Gastrocnemius medialis (tissue), 4 donors: ENCODE results near the gene NELL2. TPM values are rescaled to one million over a fixed set of nuclear protein-coding genes. Genes with fewer than 3 reads are reported as not detected.

Experiments used
- ATAC-seq, 2 donors: fragments of 150-250 bp; one replicate each; pipeline ENCODE4 v1.9.1; 2016
- DNase-seq, 2 donors: peaks; one replicate each; pipeline ENCODE4 v3.0.0-alpha.2; 2019
- H3K27ac ChIP-seq, 4 donors: fragments of 200-600 bp; sonication (generic); 1 replicate in 1 of 4; 2 replicates in 3 of 4; pipeline ENCODE4 v1.5.1; 2016 to 2018; ENCODE audit warnings: mild to moderate bottlenecking in 2 of 4, moderate library complexity in 1 of 4
- H3K27me3 ChIP-seq, 3 donors: fragments of 200-600 bp; sonication (generic) in 2 of 3; 1 replicate in 1 of 3; 2 replicates in 2 of 3; pipeline versions ENCODE4 v1.5.1 to v1.6.0; 2016 to 2019; ENCODE audit warnings: mild to moderate bottlenecking in 1 of 3, moderate library complexity in 1 of 3
- H3K36me3 ChIP-seq, 2 donors: fragments of 200-600 bp; sonication (generic) in 1 of 2; one replicate each; pipeline ENCODE4 v1.5.1; 2017 to 2018
- H3K4me1 ChIP-seq, 2 donors: fragments of 200-600 bp; sonication (generic) in 1 of 2; one replicate each; pipeline ENCODE4 v1.5.1; 2016 to 2017; ENCODE audit warnings: mild to moderate bottlenecking in 2 of 2
- H3K4me3 ChIP-seq, 4 donors: fragments of 200-600 bp; sonication (generic) in 3 of 4; 1 replicate in 1 of 4; 2 replicates in 3 of 4; pipeline ENCODE4 v1.5.1; 2016 to 2019; ENCODE audit warnings: mild to moderate bottlenecking in 2 of 4
- H3K9me3 ChIP-seq, 3 donors: fragments of 200-600 bp; sonication (generic) in 2 of 3; 1 replicate in 1 of 3; 2 replicates in 2 of 3; pipeline ENCODE4 v1.5.1; 2016 to 2019
- POLR2A ChIP-seq, 2 donors: fragments of 450-650 bp; IDR thresholded peaks; one replicate each; pipeline ENCODE4 v1.6.1; 2017; ENCODE audit warnings: antibody characterized with exemption in 2 of 2, mild to moderate bottlenecking in 2 of 2, moderate library complexity in 2 of 2
- in situ Hi-C, 4 donors: fragments of 200-750 bp; cut with MboI; loops; one replicate each; pipeline versions ENCODE4 v1.15.0 to v1.8.0; 2017; ENCODE audit warnings: low sequenced_read_pairs in 4 of 4
- intact Hi-C: fragments of 100-400 bp; cut with DNase I; formaldehyde crosslinking; loops from one replicate; pipeline ENCODE4 v1.15.1; 2023; ENCODE audit warnings: low total_unique reads
- total RNA-seq, 4 donors: library from RNA; depleted of rRNA; stranded (reverse); fragments of >200 nt; gene quantifications; one replicate each; pipeline versions ENCODE4 v1.1.0 to v1.2.3, GENCODE V29; 2016
- TF ChIP-seq, protein P1 (sequence below), 5 experiments: fragments of 450-650 bp in 3 of 5; fragments of 200-600 bp in 2 of 5; sonication (generic) in 2 of 5; IDR thresholded peaks in 4 of 5; conservative IDR thresholded peaks in 1 of 5; 1 replicate in 4 of 5; 2 replicates in 1 of 5; pipeline ENCODE4 v1.5.1; 2016 to 2019; ENCODE audit warnings: antibody characterized with exemption in 5 of 5, mild to moderate bottlenecking in 3 of 5, moderate library complexity in 3 of 5

NELL2 gene
- total RNA-seq, 4 donors from 2014 or later: 0.58 to 0.82 TPM; not detected in 2

DNA sequence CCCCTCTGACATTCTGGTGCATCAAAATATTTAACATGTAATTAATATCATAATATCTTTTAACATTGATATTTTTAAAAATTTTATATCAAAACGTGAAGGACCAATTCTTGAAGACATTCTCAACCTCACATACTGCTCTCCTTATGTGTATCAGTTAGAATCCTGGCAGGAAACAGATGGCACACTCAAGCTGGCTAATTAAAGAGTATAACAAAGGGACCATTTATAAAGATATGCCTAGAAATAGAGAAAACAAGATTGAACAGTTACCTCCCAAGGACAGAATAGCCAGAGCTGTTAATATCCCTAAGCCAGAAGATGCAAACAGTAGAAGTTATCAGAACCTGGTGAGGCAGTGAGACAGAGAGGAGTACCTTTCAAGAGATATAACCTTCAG, 368.7 kb downstream of the NELL2 start:
- ATAC-seq: no peak
- H3K4me1 ChIP-seq: peaks cover 0 to 2% of the 10 kb centered on the region in 2 donors
- TF ChIP-seq POLR2A (IDR thresholded peaks at IDR 0.05): no peak
- TF ChIP-seq, protein P1, sequence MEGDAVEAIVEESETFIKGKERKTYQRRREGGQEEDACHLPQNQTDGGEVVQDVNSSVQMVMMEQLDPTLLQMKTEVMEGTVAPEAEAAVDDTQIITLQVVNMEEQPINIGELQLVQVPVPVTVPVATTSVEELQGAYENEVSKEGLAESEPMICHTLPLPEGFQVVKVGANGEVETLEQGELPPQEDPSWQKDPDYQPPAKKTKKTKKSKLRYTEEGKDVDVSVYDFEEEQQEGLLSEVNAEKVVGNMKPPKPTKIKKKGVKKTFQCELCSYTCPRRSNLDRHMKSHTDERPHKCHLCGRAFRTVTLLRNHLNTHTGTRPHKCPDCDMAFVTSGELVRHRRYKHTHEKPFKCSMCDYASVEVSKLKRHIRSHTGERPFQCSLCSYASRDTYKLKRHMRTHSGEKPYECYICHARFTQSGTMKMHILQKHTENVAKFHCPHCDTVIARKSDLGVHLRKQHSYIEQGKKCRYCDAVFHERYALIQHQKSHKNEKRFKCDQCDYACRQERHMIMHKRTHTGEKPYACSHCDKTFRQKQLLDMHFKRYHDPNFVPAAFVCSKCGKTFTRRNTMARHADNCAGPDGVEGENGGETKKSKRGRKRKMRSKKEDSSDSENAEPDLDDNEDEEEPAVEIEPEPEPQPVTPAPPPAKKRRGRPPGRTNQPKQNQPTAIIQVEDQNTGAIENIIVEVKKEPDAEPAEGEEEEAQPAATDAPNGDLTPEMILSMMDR (IDR thresholded peaks at IDR 0.05 in 4 of 5, conservative IDR thresholded peaks at IDR 0.05 in 1 of 5): no peak

DNA sequence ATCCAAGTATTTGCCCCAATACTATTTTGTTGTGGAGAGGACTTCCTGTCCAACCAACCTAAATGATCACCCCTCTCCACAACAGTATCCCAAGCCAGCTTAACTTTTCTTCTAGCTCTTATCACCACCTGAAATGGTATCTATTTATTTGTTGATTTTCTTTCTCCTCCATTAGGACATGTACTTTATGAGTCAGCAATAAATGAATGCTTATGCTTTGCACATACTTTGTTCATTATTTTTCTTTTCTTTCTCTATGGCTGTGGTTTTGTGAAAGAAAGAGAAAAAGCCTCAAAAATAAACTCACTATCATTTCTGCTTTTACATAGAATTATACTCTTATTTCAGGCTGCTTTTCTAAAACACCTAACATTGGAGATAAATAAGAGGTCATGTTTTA, 371.3 kb downstream of the NELL2 start:
- no peaks in the 10 kb centered on the region for H3K36me3 ChIP-seq
- DNase-seq (no peak), ATAC-seq (no peak)
- H3K27me3 ChIP-seq: no peaks in the 10 kb centered on the region
- H3K4me1 ChIP-seq: no peaks in the 10 kb centered on the region
- no peak overlapping the region for H3K27ac ChIP-seq
- intact Hi-C loops (no loop called here), in situ Hi-C loops (no loop called here)
- TF ChIP-seq, protein P1 (IDR thresholded peaks at IDR 0.05 in 4 of 5, conservative IDR thresholded peaks at IDR 0.05 in 1 of 5): no peak
- no peak for TF ChIP-seq POLR2A (IDR thresholded peaks at IDR 0.05)
- H3K4me3 ChIP-seq: no peak overlapping the region
- no peaks in the 10 kb centered on the region for H3K9me3 ChIP-seq

More for the DNA sequence above, 368.7 kb downstream of the NELL2 start:
- Histone ChIP-seq H3K9me3 (no peaks in the 10 kb centered on the region), H3K27ac (no peak overlapping the region), H3K4me3 (no peak overlapping the region), H3K36me3 (no peaks in the 10 kb centered on the region), H3K27me3 (no peaks in the 10 kb centered on the region)
- DNase-seq: no peak
- in situ Hi-C loops: no loop called here
- intact Hi-C loops: no loop called here

DNA sequence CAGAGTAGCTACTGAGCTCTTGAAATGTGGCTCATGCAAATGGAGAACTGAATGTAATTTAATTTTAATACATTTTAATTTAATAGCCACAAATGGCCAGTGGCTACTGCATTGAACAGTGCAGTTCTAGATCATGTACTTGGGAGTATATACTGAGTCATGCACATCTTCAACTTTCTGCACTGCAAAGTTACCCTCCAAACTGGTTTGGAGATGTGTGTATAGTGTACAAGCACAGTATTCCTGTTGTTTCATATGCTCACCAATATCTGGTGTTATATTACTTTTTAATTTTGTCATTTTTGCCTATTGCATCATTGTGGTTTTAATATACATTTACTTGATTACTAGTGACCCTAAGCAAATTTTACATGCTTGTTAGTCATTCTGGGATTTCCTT, 372.8 kb downstream of the NELL2 start:
- Histone ChIP-seq H3K27me3 (no peaks in the 10 kb centered on the region), H3K27ac (no peak overlapping the region), H3K4me1 (no peaks in the 10 kb centered on the region), H3K36me3 (no peaks in the 10 kb centered on the region), H3K9me3 (no peaks in the 10 kb centered on the region), H3K4me3 (no peak overlapping the region)
- ATAC-seq (no peak), DNase-seq (no peak)
- intact Hi-C loops (no loop called here), in situ Hi-C loops (no loop called here)
- TF ChIP-seq, protein P1 (IDR thresholded peaks at IDR 0.05 in 4 of 5, conservative IDR thresholded peaks at IDR 0.05 in 1 of 5): no peak
- TF ChIP-seq POLR2A (IDR thresholded peaks at IDR 0.05): no peak

DNA sequence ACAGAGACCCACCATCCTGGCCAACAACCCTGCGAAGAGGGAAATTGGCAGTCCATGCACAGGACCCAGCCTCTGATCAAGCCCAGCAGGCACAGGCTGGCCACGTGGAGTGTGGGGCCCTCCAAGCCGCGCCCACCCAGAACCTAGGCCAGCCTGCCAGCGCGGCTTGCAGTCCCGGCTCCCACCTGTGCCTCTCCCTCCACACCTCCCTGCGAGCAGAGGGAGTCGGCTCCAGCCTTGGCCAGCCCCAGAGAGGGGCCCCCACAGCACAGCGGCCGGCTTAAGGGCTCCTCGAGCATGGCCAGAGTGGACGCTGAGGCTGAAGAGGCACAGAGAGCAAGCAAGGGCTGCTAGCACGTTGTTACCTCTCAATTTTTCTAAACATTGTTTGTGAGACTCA, 373.4 kb downstream of the NELL2 start:
- Histone ChIP-seq H3K27ac (no peak overlapping the region), H3K9me3 (no peaks in the 10 kb centered on the region), H3K36me3 (no peaks in the 10 kb centered on the region), H3K27me3 (no peaks in the 10 kb centered on the region), H3K4me3 (no peak overlapping the region), H3K4me1 (no peaks in the 10 kb centered on the region)
- TF ChIP-seq POLR2A (IDR thresholded peaks at IDR 0.05): no peak
- ATAC-seq: no peak
- DNase-seq: no peak
- in situ Hi-C loops: no loop called here
- intact Hi-C loops: no loop called here

DNA sequence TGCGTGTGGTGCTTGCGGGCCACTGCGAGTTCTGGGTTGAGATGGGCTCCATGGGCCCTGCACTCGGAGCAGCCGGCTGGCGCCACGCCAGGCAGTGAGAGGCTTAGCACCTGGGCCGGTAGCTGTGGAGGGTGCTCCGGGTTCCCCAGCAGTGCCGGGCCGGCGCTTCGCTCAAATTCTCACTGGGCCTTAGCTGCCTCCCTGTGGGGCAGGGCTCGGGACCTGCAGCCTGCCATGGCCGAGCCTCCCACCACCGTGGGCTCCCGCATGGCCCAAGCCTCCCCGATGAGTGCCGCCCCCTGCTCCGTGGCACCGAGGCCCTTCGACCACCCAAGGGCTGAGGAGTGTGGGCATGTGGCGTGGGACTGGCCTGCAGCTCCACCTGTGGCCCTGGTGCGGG, 375.7 kb downstream of the NELL2 start:
- Histone ChIP-seq H3K36me3 (no peaks in the 10 kb centered on the region), H3K27me3 (no peaks in the 10 kb centered on the region), H3K4me1 (no peaks in the 10 kb centered on the region), H3K27ac (no peak overlapping the region), H3K4me3 (no peak overlapping the region), H3K9me3 (no peaks in the 10 kb centered on the region)
- TF ChIP-seq, protein P1 (IDR thresholded peaks at IDR 0.05 in 4 of 5, conservative IDR thresholded peaks at IDR 0.05 in 1 of 5): no peak
- TF ChIP-seq POLR2A (IDR thresholded peaks at IDR 0.05): no peak
- no peak for DNase-seq
- intact Hi-C loops: no loop called here
- in situ Hi-C loops: no loop called here
- ATAC-seq: no peak
